HepG2 (cell line): ENCODE measurements around the gene MT1F. TPM values are rescaled to one million over a fixed set of nuclear protein-coding genes. Genes with fewer than 3 reads are reported as not detected.

Experiments
- DMAP1 ChIP-seq: IDR thresholded peaks from 2 replicates; pipeline ENCODE4 v1.6.1; 2016
- E2F5 ChIP-seq: sonication (generic); formaldehyde crosslinking; conservative IDR thresholded peaks from 2 replicates; pipeline ENCODE4 v1.4.0; 2020; ENCODE audit warnings: missing genetic modification reagents
- HOMEZ ChIP-seq: IDR thresholded peaks from 2 replicates; pipeline ENCODE4 v1.6.1; 2016; ENCODE audit warnings: low read depth
- NFYB ChIP-seq: sonication (generic); formaldehyde crosslinking; IDR thresholded peaks from 2 replicates; pipeline ENCODE4 v1.4.0; 2020; ENCODE audit warnings: missing genetic modification reagents
- PITX1 ChIP-seq: sonication (generic); formaldehyde crosslinking; IDR thresholded peaks from 2 replicates; pipeline ENCODE4 v1.5.1; 2020; ENCODE audit warnings: mild to moderate bottlenecking, missing genetic modification reagents
- ZBTB34 ChIP-seq: sonication (generic); formaldehyde crosslinking; IDR thresholded peaks from 2 replicates; pipeline ENCODE4 v1.8.0; 2022; ENCODE audit warnings: mild to moderate bottlenecking, missing genetic modification reagents
- ZBTB42 ChIP-seq: sonication (generic); formaldehyde crosslinking; IDR thresholded peaks from 2 replicates; pipeline ENCODE4 v1.5.0; 2020; ENCODE audit warnings: mild to moderate bottlenecking, missing genetic modification reagents
- ZFAT ChIP-seq: sonication (generic); formaldehyde crosslinking; conservative IDR thresholded peaks from 2 replicates; pipeline ENCODE4 v1.8.1; 2023; ENCODE audit warnings: missing genetic modification reagents, inconsistent platforms
- ZNF318 ChIP-seq: sonication (generic); formaldehyde crosslinking; IDR thresholded peaks from 2 replicates; pipeline ENCODE4 v1.4.0; 2020; ENCODE audit warnings: mild to moderate bottlenecking, missing genetic modification reagents
- ZNF609 ChIP-seq: sonication (generic); formaldehyde crosslinking; IDR thresholded peaks from 2 replicates; pipeline ENCODE4 v1.4.0; 2020; ENCODE audit warnings: mild to moderate bottlenecking, missing genetic modification reagents, borderline replicate concordance
- ZSCAN9 ChIP-seq: IDR thresholded peaks from 2 replicates; pipeline ENCODE4 v1.6.1; 2016; ENCODE audit warnings: borderline replicate concordance
- polyA plus RNA-seq, 8 experiments: library from polyadenylated mRNA; depleted of rRNA in 3 of 8; stranded (reverse) in 7 of 8; unstranded in 1 of 8; fragments of >200 nt; fragmentation: Illumina TruSeq in 4 of 8; extraction: Trizol in 4 of 8; gene quantifications; 2 replicates each; pipeline versions ENCODE4 v1.2.1 to v1.2.3, GENCODE V29; 2011 to 2016; ENCODE audit warnings: low read depth in 4 of 8, missing spikeins in 1 of 8, mixed read lengths in 1 of 8; ENCODE audit not compliant: insufficient read depth in 1 of 8
- total RNA-seq, 5 experiments: library from RNA; depleted of rRNA; stranded (reverse); fragments of >200 nt; fragmentation: Illumina TruSeq; extraction: Trizol; gene quantifications; 2 replicates each; pipeline ENCODE4 v1.2.3, GENCODE V29; 2016; ENCODE audit warnings: low read depth in 1 of 5

MT1F gene
- total and polyA plus RNA-seq, 2 of the 13 experiments (the other 11 are each of a cell fraction or from before 2014, with no cell fraction given) = 1.9 to 169 TPM

- TF ChIP-seq ZBTB34 (no peak), DMAP1 (CRISPR knock-in tag) (peak; percentile 86; the same call in 1 of the 2 replicates), HOMEZ (CRISPR knock-in tag) (no peak), PITX1 (CRISPR knock-in tag) (peak; percentile 69; the same call in 1 of the 2 replicates), ZFAT (CRISPR knock-in tag) (no peak), ZBTB42 (CRISPR knock-in tag) (no peak), NFYB (CRISPR knock-in tag) (no peak; the same call in 1 of the 2 replicates), ZNF609 (peak; percentile 26; the same call in 1 of the 2 replicates), ZSCAN9 (no peak), ZNF318 (CRISPR knock-in tag) (peak; percentile 28; the same call in 1 of the 2 replicates), E2F5 (CRISPR knock-in tag) (no peak)
Measured at GRCh38 chr16:56681939-56682702, 24.4 kb downstream of the MT1F start, which contains the start of gene MT1X (continued).
